ENCODE data around the gene NFE2L3.

DNA sequence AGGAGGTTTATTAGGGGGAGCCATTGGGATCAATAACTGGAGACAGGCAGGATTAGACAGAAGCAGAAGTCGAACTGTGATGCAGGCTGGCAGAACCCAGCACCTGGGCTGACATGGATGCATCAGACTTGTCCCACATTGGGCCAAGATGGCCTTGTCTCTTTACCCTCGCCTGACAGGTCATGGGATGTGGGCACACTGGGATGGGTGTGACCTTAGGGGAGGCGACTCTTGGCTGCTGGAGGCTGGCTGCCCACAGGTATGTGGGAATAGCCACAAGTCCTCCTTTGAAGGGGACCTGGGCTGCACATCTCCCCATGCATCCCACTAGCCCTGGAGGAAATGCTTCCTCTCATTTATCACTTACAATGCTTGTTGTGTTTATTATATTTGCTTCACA lies 17.3 kb downstream of the NFE2L3 start:
- TF ChIP-seq, protein P1, sequence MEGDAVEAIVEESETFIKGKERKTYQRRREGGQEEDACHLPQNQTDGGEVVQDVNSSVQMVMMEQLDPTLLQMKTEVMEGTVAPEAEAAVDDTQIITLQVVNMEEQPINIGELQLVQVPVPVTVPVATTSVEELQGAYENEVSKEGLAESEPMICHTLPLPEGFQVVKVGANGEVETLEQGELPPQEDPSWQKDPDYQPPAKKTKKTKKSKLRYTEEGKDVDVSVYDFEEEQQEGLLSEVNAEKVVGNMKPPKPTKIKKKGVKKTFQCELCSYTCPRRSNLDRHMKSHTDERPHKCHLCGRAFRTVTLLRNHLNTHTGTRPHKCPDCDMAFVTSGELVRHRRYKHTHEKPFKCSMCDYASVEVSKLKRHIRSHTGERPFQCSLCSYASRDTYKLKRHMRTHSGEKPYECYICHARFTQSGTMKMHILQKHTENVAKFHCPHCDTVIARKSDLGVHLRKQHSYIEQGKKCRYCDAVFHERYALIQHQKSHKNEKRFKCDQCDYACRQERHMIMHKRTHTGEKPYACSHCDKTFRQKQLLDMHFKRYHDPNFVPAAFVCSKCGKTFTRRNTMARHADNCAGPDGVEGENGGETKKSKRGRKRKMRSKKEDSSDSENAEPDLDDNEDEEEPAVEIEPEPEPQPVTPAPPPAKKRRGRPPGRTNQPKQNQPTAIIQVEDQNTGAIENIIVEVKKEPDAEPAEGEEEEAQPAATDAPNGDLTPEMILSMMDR (IDR thresholded peaks at IDR 0.05), result no peak
- no peak for TF ChIP-seq POLR2AphosphoS5 (IDR thresholded peaks at IDR 0.05)
- TF ChIP-seq POLR2A (IDR thresholded peaks at IDR 0.05), result no peak

Data from breast epithelium (tissue), 3 donors.